ENCODE results near the gene SYNE2. TPM values are rescaled to one million over a fixed set of nuclear protein-coding genes. Genes with fewer than 3 reads are reported as not detected.

The SYNE2 gene
- total RNA-seq, 4 donors from 2014 or later, result 96.9 to 207 (median 182) TPM

DNA sequence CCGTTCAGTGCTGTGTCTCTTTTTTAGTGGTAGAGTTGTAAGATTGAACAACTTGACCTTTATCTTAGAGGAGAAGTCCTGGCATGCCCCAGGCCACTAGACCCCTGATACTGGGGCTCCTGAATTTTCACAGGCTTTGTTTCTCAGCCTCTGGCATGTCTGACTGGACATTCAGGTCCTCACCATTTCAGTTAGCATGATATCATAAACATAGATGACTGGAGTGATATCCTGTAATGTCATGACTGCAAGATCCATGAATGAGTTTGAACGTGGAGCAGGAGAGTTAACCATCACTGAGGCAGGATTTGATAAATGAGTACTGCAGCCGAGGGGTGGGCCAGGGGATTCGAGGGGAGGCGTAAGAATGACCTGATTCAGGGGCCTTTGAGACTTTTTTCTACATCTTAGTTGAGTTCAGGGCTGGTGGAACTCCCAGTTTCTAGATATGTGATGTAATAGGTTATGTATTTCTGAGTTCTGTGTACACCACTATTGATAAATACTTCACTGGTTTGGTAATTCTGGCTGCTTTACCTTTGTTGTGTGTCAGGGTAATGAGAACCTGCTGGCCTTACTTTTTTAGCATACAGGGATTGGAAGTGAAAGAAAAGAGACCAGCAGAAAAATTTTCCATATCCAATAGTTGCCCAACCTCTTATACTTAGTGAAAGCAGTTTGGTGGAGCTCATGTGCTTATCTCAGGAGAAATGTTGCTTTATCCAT is 217.0 kb downstream of the SYNE2 start:
- no peak overlapping the region for H3K4me3 ChIP-seq
- TF ChIP-seq, protein P1, sequence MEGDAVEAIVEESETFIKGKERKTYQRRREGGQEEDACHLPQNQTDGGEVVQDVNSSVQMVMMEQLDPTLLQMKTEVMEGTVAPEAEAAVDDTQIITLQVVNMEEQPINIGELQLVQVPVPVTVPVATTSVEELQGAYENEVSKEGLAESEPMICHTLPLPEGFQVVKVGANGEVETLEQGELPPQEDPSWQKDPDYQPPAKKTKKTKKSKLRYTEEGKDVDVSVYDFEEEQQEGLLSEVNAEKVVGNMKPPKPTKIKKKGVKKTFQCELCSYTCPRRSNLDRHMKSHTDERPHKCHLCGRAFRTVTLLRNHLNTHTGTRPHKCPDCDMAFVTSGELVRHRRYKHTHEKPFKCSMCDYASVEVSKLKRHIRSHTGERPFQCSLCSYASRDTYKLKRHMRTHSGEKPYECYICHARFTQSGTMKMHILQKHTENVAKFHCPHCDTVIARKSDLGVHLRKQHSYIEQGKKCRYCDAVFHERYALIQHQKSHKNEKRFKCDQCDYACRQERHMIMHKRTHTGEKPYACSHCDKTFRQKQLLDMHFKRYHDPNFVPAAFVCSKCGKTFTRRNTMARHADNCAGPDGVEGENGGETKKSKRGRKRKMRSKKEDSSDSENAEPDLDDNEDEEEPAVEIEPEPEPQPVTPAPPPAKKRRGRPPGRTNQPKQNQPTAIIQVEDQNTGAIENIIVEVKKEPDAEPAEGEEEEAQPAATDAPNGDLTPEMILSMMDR (IDR thresholded peaks at IDR 0.05 in 4 of 5, conservative IDR thresholded peaks at IDR 0.05 in 1 of 5), result no peak
- TF ChIP-seq POLR2A (IDR thresholded peaks at IDR 0.05), result no peak
- H3K27me3 ChIP-seq, result no peaks in the 10 kb centered on the region
- DNase-seq (no peak), ATAC-seq (no peak)
- in situ Hi-C loops (cut with MboI; ENCODE audit: low sequenced_read_pairs in 4 of 4), result no loop called here
- intact Hi-C loops (cut with DNase I; ENCODE audit: low total_unique reads), result no loop called here
- no peak overlapping the region for H3K27ac ChIP-seq
- no peaks in the 10 kb centered on the region for H3K9me3 ChIP-seq
- H3K36me3 ChIP-seq, result peaks cover 0 to 41% of the 10 kb centered on the region in 2 donors
- H3K4me1 ChIP-seq, result no peaks in the 10 kb centered on the region

DNA sequence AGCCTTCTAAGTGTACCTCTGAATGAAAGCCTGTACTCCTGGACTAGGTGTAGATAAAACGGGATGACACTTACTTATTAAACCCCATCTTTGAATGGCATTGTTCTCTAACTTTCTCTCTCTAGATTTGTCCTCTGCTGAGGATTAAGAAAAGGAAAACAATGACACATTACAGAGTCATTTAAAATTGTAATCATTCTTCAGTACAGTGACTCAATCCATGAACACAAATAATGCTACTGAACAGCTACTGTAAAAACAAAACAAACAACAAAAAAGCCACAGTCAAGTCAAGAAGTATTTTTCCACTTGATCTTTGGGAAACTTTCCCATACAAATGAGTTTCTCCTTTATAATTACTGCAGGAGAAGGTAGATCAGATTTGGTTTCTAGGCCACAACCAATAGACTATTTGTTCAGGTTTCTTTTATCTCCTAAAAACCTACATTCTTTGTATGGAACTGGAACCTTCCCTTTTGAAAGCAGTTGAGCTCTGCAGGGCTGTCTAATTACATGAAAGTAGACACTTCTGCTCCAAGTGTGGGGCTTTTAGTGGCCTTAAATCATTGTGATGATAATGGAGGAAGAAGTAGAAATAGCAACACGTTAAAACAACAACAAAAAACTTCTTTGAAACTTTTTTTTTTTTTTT is 222.3 kb downstream of the SYNE2 start:
- no peak for DNase-seq
- ATAC-seq, result no peak
- H3K4me3 ChIP-seq, result no peak overlapping the region
- no peaks in the 10 kb centered on the region for H3K4me1 ChIP-seq
- intact Hi-C loops (cut with DNase I; ENCODE audit: low total_unique reads), result no loop called here
- H3K36me3 ChIP-seq, result peaks cover 0 to 45% of the 10 kb centered on the region in 2 donors
- H3K27me3 ChIP-seq, result no peaks in the 10 kb centered on the region
- no peaks in the 10 kb centered on the region for H3K9me3 ChIP-seq
- H3K27ac ChIP-seq, result peak overlapping the region in 1 of 4 donors; percentile 22
- in situ Hi-C loops (cut with MboI; ENCODE audit: low sequenced_read_pairs in 4 of 4), result no loop called here
- TF ChIP-seq POLR2A (IDR thresholded peaks at IDR 0.05), result no peak
- TF ChIP-seq, protein P1 (IDR thresholded peaks at IDR 0.05 in 4 of 5, conservative IDR thresholded peaks at IDR 0.05 in 1 of 5), result no peak

DNA sequence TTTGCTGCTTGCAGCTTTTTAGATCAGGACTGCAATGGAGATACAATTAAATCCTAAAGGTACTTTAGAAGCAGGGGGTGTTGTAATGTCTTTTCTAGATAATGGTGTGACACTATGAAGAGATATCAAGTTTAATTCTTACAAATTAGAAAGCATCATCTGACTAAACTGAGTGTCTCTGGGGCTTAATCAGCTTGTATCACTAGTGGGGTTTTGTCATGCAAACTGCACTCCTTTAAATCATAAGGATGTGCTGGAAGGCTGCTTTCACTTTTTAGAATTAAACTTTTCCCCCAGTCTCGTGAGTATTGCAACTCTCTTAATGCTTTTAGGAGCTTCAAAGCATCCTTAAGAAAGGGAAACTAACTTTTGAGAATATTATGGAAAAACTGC is 222.8 kb downstream of the SYNE2 start:
- Histone ChIP-seq H3K27me3 (no peaks in the 10 kb centered on the region), H3K27ac (no peak overlapping the region), H3K4me1 (no peaks in the 10 kb centered on the region), H3K4me3 (no peak overlapping the region), H3K9me3 (no peaks in the 10 kb centered on the region), H3K36me3 (peaks cover 0 to 51% of the 10 kb centered on the region in 2 donors)
- no peak for DNase-seq
- intact Hi-C loops (cut with DNase I; ENCODE audit: low total_unique reads), result no loop called here
- no peak for TF ChIP-seq POLR2A (IDR thresholded peaks at IDR 0.05)
- TF ChIP-seq, protein P1 (IDR thresholded peaks at IDR 0.05 in 4 of 5, conservative IDR thresholded peaks at IDR 0.05 in 1 of 5), result no peak
- in situ Hi-C loops (cut with MboI; ENCODE audit: low sequenced_read_pairs in 4 of 4), result no loop called here
- ATAC-seq, result no peak

DNA sequence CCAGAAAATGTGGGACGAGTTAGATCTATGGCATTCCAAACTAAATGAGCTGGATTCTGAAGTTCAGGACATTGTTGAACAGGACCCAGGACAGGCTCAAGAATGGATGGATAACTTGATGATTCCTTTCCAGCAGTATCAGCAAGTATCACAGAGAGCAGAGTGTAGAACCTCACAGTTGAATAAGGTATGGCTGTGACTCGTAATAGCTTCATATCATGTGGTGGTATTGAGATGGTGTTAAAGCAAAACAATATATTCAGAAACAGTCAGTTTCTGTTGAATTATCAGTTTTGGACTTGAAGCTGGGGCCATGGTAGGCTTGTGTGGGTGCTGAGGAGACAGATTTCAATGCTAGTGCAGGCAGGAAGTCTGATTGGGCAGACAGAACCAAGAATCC is 227.6 kb downstream of the SYNE2 start:
- H3K36me3 ChIP-seq, result peaks cover 0 to 19% of the 10 kb centered on the region in 2 donors
- no peaks in the 10 kb centered on the region for H3K9me3 ChIP-seq
- no peak overlapping the region for H3K4me3 ChIP-seq
- peaks cover 15 to 22% of the 10 kb centered on the region in 2 donors for H3K4me1 ChIP-seq
- peak overlapping the region; percentile 69 to 86 (median 84) for H3K27ac ChIP-seq
- intact Hi-C loops (cut with DNase I; ENCODE audit: low total_unique reads) (loop anchor here (5.0 kb wide), 1 partner anchor 307 kb away; the partner anchor contains the start of gene MTHFD1), in situ Hi-C loops (cut with MboI; ENCODE audit: low sequenced_read_pairs in 4 of 4) (no loop called here)
- no peak for TF ChIP-seq POLR2A (IDR thresholded peaks at IDR 0.05)
- TF ChIP-seq, protein P1 (IDR thresholded peaks at IDR 0.05 in 4 of 5, conservative IDR thresholded peaks at IDR 0.05 in 1 of 5), result no peak
- DNase-seq (no peak), ATAC-seq (no peak)
- H3K27me3 ChIP-seq, result no peaks in the 10 kb centered on the region
